ENCODE results near the gene CTSF.
"Not testable (repeated sequence)": the region's sequence is repeated elsewhere in the genome, so short reads cannot be mapped to it uniquely, and the experiment has no call there.

Gene CTSF

DNA sequence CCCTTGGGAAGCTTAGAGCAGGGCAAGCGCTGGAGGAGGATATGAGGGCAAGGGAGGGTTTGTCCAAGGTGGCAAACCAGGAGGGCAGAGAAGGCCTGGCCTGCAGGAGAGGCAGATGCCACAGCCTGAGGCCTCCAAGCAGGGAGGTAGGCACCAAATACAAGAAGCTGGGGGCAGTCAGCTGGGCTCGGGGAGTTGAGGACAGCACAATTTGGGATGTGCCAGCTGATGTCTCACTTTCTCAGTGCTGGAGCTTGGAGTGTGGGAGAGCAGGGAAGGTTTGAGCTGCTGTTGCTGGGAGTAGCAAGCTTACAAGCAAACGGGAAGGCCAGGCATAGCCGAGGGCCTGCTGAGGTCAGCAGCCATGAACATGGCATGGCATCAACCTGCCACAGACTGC is 26.5 kb downstream of the CTSF start:
- TF ChIP-seq, protein P1, sequence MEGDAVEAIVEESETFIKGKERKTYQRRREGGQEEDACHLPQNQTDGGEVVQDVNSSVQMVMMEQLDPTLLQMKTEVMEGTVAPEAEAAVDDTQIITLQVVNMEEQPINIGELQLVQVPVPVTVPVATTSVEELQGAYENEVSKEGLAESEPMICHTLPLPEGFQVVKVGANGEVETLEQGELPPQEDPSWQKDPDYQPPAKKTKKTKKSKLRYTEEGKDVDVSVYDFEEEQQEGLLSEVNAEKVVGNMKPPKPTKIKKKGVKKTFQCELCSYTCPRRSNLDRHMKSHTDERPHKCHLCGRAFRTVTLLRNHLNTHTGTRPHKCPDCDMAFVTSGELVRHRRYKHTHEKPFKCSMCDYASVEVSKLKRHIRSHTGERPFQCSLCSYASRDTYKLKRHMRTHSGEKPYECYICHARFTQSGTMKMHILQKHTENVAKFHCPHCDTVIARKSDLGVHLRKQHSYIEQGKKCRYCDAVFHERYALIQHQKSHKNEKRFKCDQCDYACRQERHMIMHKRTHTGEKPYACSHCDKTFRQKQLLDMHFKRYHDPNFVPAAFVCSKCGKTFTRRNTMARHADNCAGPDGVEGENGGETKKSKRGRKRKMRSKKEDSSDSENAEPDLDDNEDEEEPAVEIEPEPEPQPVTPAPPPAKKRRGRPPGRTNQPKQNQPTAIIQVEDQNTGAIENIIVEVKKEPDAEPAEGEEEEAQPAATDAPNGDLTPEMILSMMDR (conservative IDR thresholded peaks at IDR 0.05; ENCODE audit: low read length), result no peak
- no peak for DNase-seq (ENCODE audit: low read depth)
- no peak overlapping the region for H3K4me3 ChIP-seq (ENCODE audit: low read length)

DNA sequence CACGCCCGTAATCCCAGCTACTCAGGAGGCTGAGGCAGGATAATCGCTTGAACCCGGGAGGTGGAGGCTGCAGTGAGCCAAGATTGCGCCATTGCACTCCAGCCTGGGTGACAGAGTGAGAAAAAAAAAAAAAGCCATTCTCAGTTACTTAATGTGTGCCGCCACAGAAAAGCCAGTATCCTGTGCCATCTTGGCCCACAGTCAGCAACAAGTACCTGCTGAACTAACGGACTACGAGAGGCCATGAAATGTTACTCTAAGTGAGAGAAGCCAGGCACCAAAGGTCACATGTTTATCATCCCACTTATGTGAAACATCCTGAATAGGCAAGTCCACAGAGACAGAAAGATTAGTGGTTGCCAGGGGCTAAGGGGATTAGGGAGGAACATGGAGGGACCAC is 27.8 kb downstream of the CTSF start:
- H3K4me3 ChIP-seq (ENCODE audit: low read length); DNase-seq (ENCODE audit: low read depth): not testable (repeated sequence)

DNA sequence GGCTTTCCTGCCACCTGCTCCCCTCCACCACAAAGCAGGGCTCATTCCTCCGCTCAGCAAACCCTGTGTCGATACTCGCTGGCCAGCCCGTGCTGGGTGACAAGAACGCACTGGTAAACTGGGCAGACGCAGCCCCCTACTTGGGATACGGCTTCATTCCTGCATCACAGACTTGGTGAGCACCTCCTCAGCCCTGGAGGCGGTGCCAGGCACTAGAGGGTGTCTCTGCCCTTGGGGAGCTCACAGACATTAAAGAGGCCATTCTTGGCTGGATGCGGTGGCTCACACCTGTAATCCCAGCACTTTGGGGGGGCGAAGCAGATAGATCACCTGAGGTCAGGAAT is 28.6 kb downstream of the CTSF start:
- no peak for DNase-seq (ENCODE audit: low read depth)
- H3K4me3 ChIP-seq (ENCODE audit: low read length), result no peak overlapping the region
- TF ChIP-seq, protein P1 (conservative IDR thresholded peaks at IDR 0.05; ENCODE audit: low read length), result no peak

DNA sequence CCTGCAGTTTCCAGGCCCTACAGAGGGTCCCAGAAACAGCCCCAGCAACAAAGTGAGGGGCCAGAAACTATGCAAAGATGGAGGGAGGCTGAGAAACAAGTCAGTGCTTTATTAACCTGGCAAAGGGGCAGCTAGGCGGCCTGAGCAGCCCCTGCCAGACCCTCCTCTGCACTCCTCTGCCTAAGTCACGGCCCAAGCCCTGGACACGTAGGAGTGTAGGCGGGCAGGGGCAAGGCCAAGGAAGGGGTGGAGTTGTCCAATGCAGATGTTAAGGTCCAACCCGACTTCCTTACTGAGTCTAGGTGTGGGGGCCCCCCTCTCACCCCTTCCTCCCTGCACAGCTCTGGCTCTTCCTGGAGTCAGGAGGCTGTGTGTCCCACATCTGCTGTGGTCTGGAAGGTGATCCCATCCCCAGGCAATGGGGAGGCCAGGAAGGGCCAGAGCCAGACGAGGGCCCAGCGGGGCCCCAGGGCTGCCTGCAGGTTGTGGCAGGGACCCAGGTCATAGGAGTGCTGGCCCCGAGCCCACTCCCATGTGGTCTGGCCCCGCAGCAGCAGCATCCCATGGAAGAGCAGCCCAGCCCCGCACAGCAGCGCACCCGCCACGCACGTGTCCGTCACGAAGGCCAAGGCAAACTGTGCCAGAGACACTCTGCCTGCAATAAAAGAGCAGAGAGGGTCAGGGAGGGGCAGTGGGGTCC is 29.1 kb downstream of the CTSF start:
- TF ChIP-seq, protein P1 (conservative IDR thresholded peaks at IDR 0.05; ENCODE audit: low read length), result no peak
- DNase-seq (ENCODE audit: low read depth), result no peak
- H3K4me3 ChIP-seq (ENCODE audit: low read length), result no peak overlapping the region

DNA sequence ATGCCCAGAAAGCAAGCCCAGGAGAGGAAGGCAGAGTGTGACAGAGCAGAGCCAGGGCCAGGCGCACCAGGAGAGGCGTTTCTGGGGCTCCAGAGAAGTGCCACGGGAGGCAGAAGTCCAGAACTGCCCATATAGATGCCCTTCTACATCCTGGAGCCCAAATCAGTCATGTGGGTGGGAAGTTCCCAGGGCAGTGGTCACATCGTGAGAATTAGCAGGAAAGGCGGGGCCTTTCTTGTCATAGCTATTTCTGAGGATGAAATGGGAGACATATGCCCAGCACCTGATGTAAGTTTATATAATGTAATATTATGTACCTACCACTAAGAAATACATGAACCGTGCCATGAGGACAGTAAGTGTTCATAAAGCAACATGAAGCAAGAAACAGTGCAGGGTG is 35.6 kb downstream of the CTSF start:
- no peak for DNase-seq (ENCODE audit: low read depth)
- TF ChIP-seq, protein P1 (conservative IDR thresholded peaks at IDR 0.05; ENCODE audit: low read length), result no peak

DNA sequence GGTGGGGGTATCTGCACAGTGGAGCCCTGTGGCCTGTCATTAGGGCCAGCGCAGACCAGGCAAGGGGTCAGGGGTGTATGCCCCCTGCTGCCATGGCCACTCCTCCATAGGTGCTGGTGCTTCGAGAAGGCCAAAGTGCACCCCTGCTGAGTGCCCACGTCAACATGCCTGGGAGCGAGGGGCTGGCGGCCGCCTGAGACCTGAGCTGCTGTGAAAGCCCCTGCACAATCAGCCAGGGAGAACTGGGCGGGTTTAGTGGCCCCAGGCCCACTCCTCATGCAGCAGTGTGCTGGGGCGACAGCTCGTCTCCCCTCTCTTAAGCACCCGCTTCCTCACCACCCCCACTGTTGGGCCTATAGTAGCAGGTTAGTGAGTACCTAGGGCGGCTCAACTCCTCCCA is 36.6 kb downstream of the CTSF start:
- H3K4me3 ChIP-seq (ENCODE audit: low read length), result no peak overlapping the region
- TF ChIP-seq, protein P1 (conservative IDR thresholded peaks at IDR 0.05; ENCODE audit: low read length), result no peak
- no peak for DNase-seq (ENCODE audit: low read depth)

More for the DNA sequence above, 35.6 kb downstream of the CTSF start:
- H3K4me3 ChIP-seq (ENCODE audit: low read length), result no peak overlapping the region

DNA sequence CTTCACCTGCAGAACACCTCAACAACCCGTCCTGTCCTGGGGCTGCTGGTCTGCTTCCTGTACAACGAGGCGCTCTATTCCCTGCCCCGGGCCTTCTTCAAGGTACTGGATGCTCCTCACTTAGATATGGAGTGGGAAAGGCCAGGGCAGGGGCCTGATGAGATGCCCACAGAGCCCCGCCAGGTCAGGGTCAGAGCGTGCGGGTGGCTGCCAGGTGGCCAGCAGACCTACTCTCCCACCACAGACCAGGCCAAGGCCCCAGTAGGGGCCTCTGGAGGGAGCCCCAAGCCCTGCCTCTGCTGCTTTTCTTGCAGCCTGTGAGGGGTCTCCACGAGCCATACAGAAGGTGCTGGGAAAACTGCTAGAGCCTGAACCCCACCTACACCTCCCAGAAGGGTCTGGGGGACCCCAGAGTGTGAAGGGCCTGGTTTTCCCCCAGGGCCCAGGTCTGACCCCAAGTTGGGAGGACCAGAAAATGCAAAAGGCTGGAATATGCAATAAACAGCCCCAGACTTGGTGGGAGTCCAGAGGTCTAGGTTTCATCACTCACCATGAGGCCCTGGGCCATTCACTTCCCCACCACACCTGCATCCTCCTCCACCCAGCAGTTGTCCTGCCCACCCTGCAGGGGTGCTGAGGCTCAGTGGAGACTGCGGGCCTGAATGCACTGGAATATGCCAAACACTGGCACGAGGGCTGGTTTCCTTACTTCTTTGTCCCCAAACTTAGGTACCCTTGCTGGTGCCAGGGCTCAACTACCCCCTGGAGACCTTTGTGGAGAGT is 37.3 kb downstream of the CTSF start:
- TF ChIP-seq, protein P1 (conservative IDR thresholded peaks at IDR 0.05; ENCODE audit: low read length), result no peak
- no peak for DNase-seq (ENCODE audit: low read depth)

More for the DNA sequence above, 37.3 kb downstream of the CTSF start:
- no peak overlapping the region for H3K4me3 ChIP-seq (ENCODE audit: low read length)
